ENCODE data around the gene TRIM29. TPM values are rescaled to one million over a fixed set of nuclear protein-coding genes. Genes with fewer than 3 reads are reported as not detected.

Gene TRIM29
- total RNA-seq, 1 experiment from 2014 or later = 293 TPM

- Histone ChIP-seq H3K79me2 (ENCODE audit: low read depth) (no peaks in the 10 kb centered on the region), H3K27ac (no peak overlapping the region), H3K36me3 (ENCODE audit: low read depth) (no peaks in the 10 kb centered on the region), H4K20me1 (ENCODE audit: insufficient read depth) (no peaks in the 10 kb centered on the region), H3K9me3 (ENCODE audit: insufficient read depth, low read depth) (0 out of 2 replicates have a peak, but pooled peaks cover under 1% of the 10 kb centered on the region), H3K4me3 (no peak overlapping the region), H3K4me2 (no peak overlapping the region), H3K4me1 (replicated peaks; ENCODE audit: insufficient read depth) (no peaks in the 10 kb centered on the region), H3K9me2 (ENCODE audit: insufficient read depth) (no peaks in the 10 kb centered on the region), H3F3A (ENCODE audit: insufficient read depth, low read depth) (no peaks in the 10 kb centered on the region), H2AFZ (no peak overlapping the region), H3K27me3 (ENCODE audit: insufficient read depth, low read depth) (peaks cover 80% of the 10 kb centered on the region)
- ChIA-PET POLR2A (ENCODE audit: unreplicated experiment) (no interaction called here), CTCF (no interaction called here)
- BruUV-seq (replicated peaks) = no TSS peak
- intact Hi-C loops (cut with micrococcal nuclease; ENCODE audit: unreplicated experiment) = no loop called here
- no peak for TF ChIP-seq EZH2 (IDR thresholded peaks at IDR 0.05; ENCODE audit: low read depth)
- TF ChIP-seq CTCF (conservative IDR thresholded peaks at IDR 0.05) = no peak
- no peak for DNase-seq
Measured at GRCh38 chr11:120074076-120074475, 63.8 kb downstream of the TRIM29 start.

- H3K9me2 ChIP-seq (ENCODE audit: insufficient read depth) = no peaks in the 10 kb centered on the region
- H3K4me2 ChIP-seq = no peak overlapping the region
- no peaks in the 10 kb centered on the region for H4K20me1 ChIP-seq (ENCODE audit: insufficient read depth)
- no peaks in the 10 kb centered on the region for H3F3A ChIP-seq (ENCODE audit: insufficient read depth, low read depth)
- H3K79me2 ChIP-seq (ENCODE audit: low read depth) = no peaks in the 10 kb centered on the region
- no peak overlapping the region for H3K27ac ChIP-seq
- no peaks in the 10 kb centered on the region for H3K36me3 ChIP-seq (ENCODE audit: low read depth)
- BruUV-seq (replicated peaks) = no TSS peak
- TF ChIP-seq EZH2 (IDR thresholded peaks at IDR 0.05; ENCODE audit: low read depth) (no peak), CTCF (conservative IDR thresholded peaks at IDR 0.05) (no peak)
- H3K9me3 ChIP-seq (ENCODE audit: insufficient read depth, low read depth) = no peaks in the 10 kb centered on the region
- no peak overlapping the region for H3K4me3 ChIP-seq
- H2AFZ ChIP-seq = no peak overlapping the region
- ChIA-PET CTCF (no interaction called here), POLR2A (ENCODE audit: unreplicated experiment) (no interaction called here)
- intact Hi-C loops (cut with micrococcal nuclease; ENCODE audit: unreplicated experiment) = no loop called here
- H3K4me1 ChIP-seq (replicated peaks; ENCODE audit: insufficient read depth) = no peaks in the 10 kb centered on the region
- no peak for DNase-seq
- H3K27me3 ChIP-seq (ENCODE audit: insufficient read depth, low read depth) = peaks cover 79% of the 10 kb centered on the region
Measured at GRCh38 chr11:120073196-120073595, 64.7 kb downstream of the TRIM29 start.

GRCh38 chr11:120068114-120068573, 69.8 kb downstream of the TRIM29 start:
- H3K4me1 ChIP-seq (replicated peaks; ENCODE audit: insufficient read depth) = no peaks in the 10 kb centered on the region
- no peaks in the 10 kb centered on the region for H4K20me1 ChIP-seq (ENCODE audit: insufficient read depth)
- H3K9me3 ChIP-seq (ENCODE audit: insufficient read depth, low read depth) = no peaks in the 10 kb centered on the region
- no peak overlapping the region for H3K27ac ChIP-seq
- DNase-seq = no peak
- TF ChIP-seq CTCF (conservative IDR thresholded peaks at IDR 0.05) = no peak
- TF ChIP-seq EZH2 (IDR thresholded peaks at IDR 0.05; ENCODE audit: low read depth) = no peak
- CTCF ChIA-PET = no interaction called here
- no peaks in the 10 kb centered on the region for H3F3A ChIP-seq (ENCODE audit: insufficient read depth, low read depth)
- BruUV-seq (replicated peaks) = no TSS peak
- H3K27me3 ChIP-seq (ENCODE audit: insufficient read depth, low read depth) = peaks cover 81% of the 10 kb centered on the region
- no peak overlapping the region for H2AFZ ChIP-seq
- no peak overlapping the region for H3K4me2 ChIP-seq
- H3K36me3 ChIP-seq (ENCODE audit: low read depth) = no peaks in the 10 kb centered on the region
- POLR2A ChIA-PET (ENCODE audit: unreplicated experiment) = no interaction called here
- no peaks in the 10 kb centered on the region for H3K79me2 ChIP-seq (ENCODE audit: low read depth)
- H3K9me2 ChIP-seq (ENCODE audit: insufficient read depth) = no peaks in the 10 kb centered on the region
- intact Hi-C loops (cut with micrococcal nuclease; ENCODE audit: unreplicated experiment) = no loop called here
- no peak overlapping the region for H3K4me3 ChIP-seq
